GM23338 (cell line): ENCODE data around the gene ADAMTS8. TPM values are rescaled to one million over a fixed set of nuclear protein-coding genes. Genes with fewer than 3 reads are reported as not detected.

Experiments
- ATAC-seq: fragments of 200-7000 bp; cut with Tn5 transposase; 3 replicates; pipeline ENCODE4 v1.9.1; 2020
- DNase-seq: peaks from one replicate; pipeline ENCODE4 v3.0.0-alpha.2; 2015; ENCODE audit warnings: low spot score
- H2AFZ ChIP-seq: fragments of 200-600 bp; sonication (generic); 2 replicates; pipeline ENCODE4 v1.8.0; 2016; ENCODE audit warnings: antibody characterized with exemption, mild to moderate bottlenecking, moderate library complexity
- H3F3A ChIP-seq: fragments of 200-600 bp; sonication (generic); replicated peaks from 2 replicates; pipeline ENCODE4 v1.8.0; 2017; ENCODE audit warnings: antibody characterized with exemption, mixed run types, low read depth
- H3K27ac ChIP-seq: fragments of 200-600 bp; sonication (generic); 2 replicates; pipeline ENCODE4 v1.6.1; 2016; ENCODE audit warnings: low read depth
- H3K27me3 ChIP-seq: fragments of 200-600 bp; sonication (generic); 2 replicates; pipeline ENCODE4 v1.8.0; 2016; ENCODE audit warnings: mild to moderate bottlenecking, mixed run types, moderate library complexity; ENCODE audit not compliant: insufficient read depth
- H3K36me3 ChIP-seq: fragments of 200-600 bp; sonication (generic); 2 replicates; pipeline ENCODE4 v1.8.0; 2016; ENCODE audit warnings: mild to moderate bottlenecking; ENCODE audit not compliant: insufficient read depth
- H3K4me1 ChIP-seq: fragments of 200-600 bp; sonication (generic); 2 replicates; pipeline ENCODE4 v1.8.0; 2016; ENCODE audit warnings: mild to moderate bottlenecking, moderate library complexity; ENCODE audit not compliant: insufficient read depth
- H3K4me2 ChIP-seq: fragments of 200-600 bp; sonication (generic); 2 replicates; pipeline ENCODE4 v1.7.1; 2017; ENCODE audit warnings: mixed run types
- H3K4me3 ChIP-seq: fragments of 200-600 bp; sonication (generic); 2 replicates; pipeline ENCODE4 v1.6.1; 2016; ENCODE audit warnings: mixed run types
- H3K79me2 ChIP-seq: fragments of 200-600 bp; sonication (generic); replicated peaks from 2 replicates; pipeline ENCODE4 v1.8.0; 2017; ENCODE audit warnings: mild to moderate bottlenecking; ENCODE audit not compliant: insufficient read depth
- H3K9me2 ChIP-seq: fragments of 200-600 bp; sonication (generic); 2 replicates; pipeline ENCODE4 v1.8.0; 2017; ENCODE audit not compliant: insufficient read depth
- H4K20me1 ChIP-seq: fragments of 200-600 bp; sonication (generic); replicated peaks from 2 replicates; pipeline ENCODE4 v1.8.0; 2017; ENCODE audit warnings: mild to moderate bottlenecking; ENCODE audit not compliant: insufficient read depth
- H3K27ac Mint-ChIP-seq: 2 replicates; pipeline ENCODE4 v1.8.0; 2020; ENCODE audit warnings: inconsistent platforms, mild to moderate bottlenecking, moderate library complexity, mixed read lengths
- H3K27me3 Mint-ChIP-seq: 3 replicates; pipeline ENCODE4 v1.8.0; 2022; ENCODE audit warnings: low read depth, mild to moderate bottlenecking, moderate library complexity, mixed read lengths, inconsistent platforms; ENCODE audit not compliant: insufficient read depth, poor library complexity
- H3K36me3 Mint-ChIP-seq: 3 replicates; pipeline ENCODE4 v1.8.0; 2021; ENCODE audit warnings: low read depth, mild to moderate bottlenecking, inconsistent platforms, moderate library complexity, mixed read lengths
- H3K4me1 Mint-ChIP-seq: 3 replicates; pipeline ENCODE4 v1.8.0; 2020; ENCODE audit warnings: mild to moderate bottlenecking, inconsistent platforms, mixed read lengths
- H3K4me3 Mint-ChIP-seq: 3 replicates; pipeline ENCODE4 v1.8.0; 2021; ENCODE audit warnings: moderate library complexity, mild to moderate bottlenecking, inconsistent platforms, mixed read lengths
- H3K9me3 Mint-ChIP-seq: 3 replicates; pipeline ENCODE4 v1.8.0; 2020; ENCODE audit warnings: moderate library complexity, mild to moderate bottlenecking, inconsistent platforms, mixed read lengths
- CREB1 ChIP-seq: fragments of 250-450 bp; sonication (Bioruptor Pico); IDR thresholded peaks from 2 replicates; pipeline ENCODE4 v1.5.0; 2020; ENCODE audit warnings: low read depth, mild to moderate bottlenecking, moderate library complexity
- CTCF ChIP-seq, 2 experiments: fragments of 200-600 bp in 1 of 2; sonication (generic) in 1 of 2; conservative IDR thresholded peaks; 2 replicates each; pipeline versions ENCODE4 v1.5.1 to v1.6.1; 2016 to 2017; ENCODE audit warnings: antibody characterized with exemption in 2 of 2, low read depth in 2 of 2, mild to moderate bottlenecking in 2 of 2, moderate library complexity in 1 of 2
- ETS1 ChIP-seq: IDR thresholded peaks from 2 replicates; pipeline ENCODE4 v1.6.1; 2016; ENCODE audit warnings: antibody characterized with exemption
- EZH2 ChIP-seq: fragments of 200-600 bp; sonication (generic); IDR thresholded peaks from one replicate; pipeline ENCODE4 v1.8.0; 2017; ENCODE audit warnings: antibody characterized with exemption, mild to moderate bottlenecking, low read depth; ENCODE audit not compliant: unreplicated experiment
- EZH2phosphoT487 ChIP-seq: fragments of 200-600 bp; sonication (generic); IDR thresholded peaks from one replicate; pipeline ENCODE4 v1.8.1; 2018; ENCODE audit warnings: antibody characterized with exemption; ENCODE audit not compliant: unreplicated experiment
- JUNB ChIP-seq: IDR thresholded peaks from one replicate; pipeline ENCODE4 v1.6.1; 2016; ENCODE audit warnings: antibody characterized with exemption; ENCODE audit not compliant: unreplicated experiment
- NANOG ChIP-seq: IDR thresholded peaks from 2 replicates; pipeline ENCODE4 v1.6.1; 2016; ENCODE audit warnings: antibody characterized with exemption, borderline replicate concordance
- POLR2AphosphoS5 ChIP-seq: IDR thresholded peaks from 2 replicates; pipeline ENCODE4 v1.6.1; 2016; ENCODE audit warnings: antibody characterized with exemption, low read depth
- REST ChIP-seq: IDR thresholded peaks from one replicate; pipeline ENCODE4 v1.6.1; 2018; ENCODE audit warnings: antibody characterized with exemption; ENCODE audit not compliant: unreplicated experiment
- STAT1 ChIP-seq: IDR thresholded peaks from one replicate; pipeline ENCODE4 v1.6.1; 2016; ENCODE audit warnings: antibody characterized with exemption; ENCODE audit not compliant: unreplicated experiment
- ZNF114 ChIP-seq: fragments of 250-450 bp; sonication (Bioruptor Pico); IDR thresholded peaks from 2 replicates; pipeline ENCODE4 v1.5.0; 2020; ENCODE audit warnings: mild to moderate bottlenecking, moderate library complexity
- polyA plus RNA-seq: library from polyadenylated mRNA; unstranded; fragments of >200 nt; fragmentation: Nextera tagmentation; extraction: Ambion mirVana; gene quantifications from 2 replicates; pipeline ENCODE4 v1.2.1, GENCODE V29; 2016
- total RNA-seq: library from RNA; depleted of rRNA; stranded (reverse); fragments of >200 nt; shearing (Covaris generic); gene quantifications from 2 replicates; pipeline ENCODE4 v1.2.3, GENCODE V29; 2014
- TF ChIP-seq, protein P1 (sequence below): fragments of 250-450 bp; sonication (Bioruptor Pico); IDR thresholded peaks from 2 replicates; pipeline ENCODE4 v1.5.0; 2020; ENCODE audit warnings: mild to moderate bottlenecking, moderate library complexity

ADAMTS8 gene
- total and polyA plus RNA-seq, 2 experiments from 2014 or later, result 7.5 to 16.2 TPM

- Histone ChIP-seq H3K27ac (no peak overlapping the region), H3K4me3 (no peak overlapping the region), H3K36me3 (no peaks in the 10 kb centered on the region), H3F3A (no peaks in the 10 kb centered on the region), H3K79me2 (no peaks in the 10 kb centered on the region), H3K27me3 (no peaks in the 10 kb centered on the region), H4K20me1 (no peaks in the 10 kb centered on the region), H2AFZ (no peak overlapping the region), H3K4me1 (no peaks in the 10 kb centered on the region), H3K9me2 (no peaks in the 10 kb centered on the region; the same call in 1 of the 2 replicates), H3K4me2 (no peak overlapping the region)
- no peaks in the 10 kb centered on the region; the same call in 2 of the 3 replicates for H3K4me1 Mint-ChIP-seq
- TF ChIP-seq STAT1 (no peak), NANOG (no peak), CTCF (conservative IDR thresholded peaks at IDR 0.05; ENCODE audit: low read depth in 2 of 2) (no peak), ZNF114 (CRISPR knock-in tag) (no peak), POLR2AphosphoS5 (no peak), CREB1 (CRISPR knock-in tag) (no peak), JUNB (no peak), REST (no peak), EZH2 (no peak), EZH2phosphoT487 (no peak), ETS1 (no peak)
- TF ChIP-seq, protein P1, sequence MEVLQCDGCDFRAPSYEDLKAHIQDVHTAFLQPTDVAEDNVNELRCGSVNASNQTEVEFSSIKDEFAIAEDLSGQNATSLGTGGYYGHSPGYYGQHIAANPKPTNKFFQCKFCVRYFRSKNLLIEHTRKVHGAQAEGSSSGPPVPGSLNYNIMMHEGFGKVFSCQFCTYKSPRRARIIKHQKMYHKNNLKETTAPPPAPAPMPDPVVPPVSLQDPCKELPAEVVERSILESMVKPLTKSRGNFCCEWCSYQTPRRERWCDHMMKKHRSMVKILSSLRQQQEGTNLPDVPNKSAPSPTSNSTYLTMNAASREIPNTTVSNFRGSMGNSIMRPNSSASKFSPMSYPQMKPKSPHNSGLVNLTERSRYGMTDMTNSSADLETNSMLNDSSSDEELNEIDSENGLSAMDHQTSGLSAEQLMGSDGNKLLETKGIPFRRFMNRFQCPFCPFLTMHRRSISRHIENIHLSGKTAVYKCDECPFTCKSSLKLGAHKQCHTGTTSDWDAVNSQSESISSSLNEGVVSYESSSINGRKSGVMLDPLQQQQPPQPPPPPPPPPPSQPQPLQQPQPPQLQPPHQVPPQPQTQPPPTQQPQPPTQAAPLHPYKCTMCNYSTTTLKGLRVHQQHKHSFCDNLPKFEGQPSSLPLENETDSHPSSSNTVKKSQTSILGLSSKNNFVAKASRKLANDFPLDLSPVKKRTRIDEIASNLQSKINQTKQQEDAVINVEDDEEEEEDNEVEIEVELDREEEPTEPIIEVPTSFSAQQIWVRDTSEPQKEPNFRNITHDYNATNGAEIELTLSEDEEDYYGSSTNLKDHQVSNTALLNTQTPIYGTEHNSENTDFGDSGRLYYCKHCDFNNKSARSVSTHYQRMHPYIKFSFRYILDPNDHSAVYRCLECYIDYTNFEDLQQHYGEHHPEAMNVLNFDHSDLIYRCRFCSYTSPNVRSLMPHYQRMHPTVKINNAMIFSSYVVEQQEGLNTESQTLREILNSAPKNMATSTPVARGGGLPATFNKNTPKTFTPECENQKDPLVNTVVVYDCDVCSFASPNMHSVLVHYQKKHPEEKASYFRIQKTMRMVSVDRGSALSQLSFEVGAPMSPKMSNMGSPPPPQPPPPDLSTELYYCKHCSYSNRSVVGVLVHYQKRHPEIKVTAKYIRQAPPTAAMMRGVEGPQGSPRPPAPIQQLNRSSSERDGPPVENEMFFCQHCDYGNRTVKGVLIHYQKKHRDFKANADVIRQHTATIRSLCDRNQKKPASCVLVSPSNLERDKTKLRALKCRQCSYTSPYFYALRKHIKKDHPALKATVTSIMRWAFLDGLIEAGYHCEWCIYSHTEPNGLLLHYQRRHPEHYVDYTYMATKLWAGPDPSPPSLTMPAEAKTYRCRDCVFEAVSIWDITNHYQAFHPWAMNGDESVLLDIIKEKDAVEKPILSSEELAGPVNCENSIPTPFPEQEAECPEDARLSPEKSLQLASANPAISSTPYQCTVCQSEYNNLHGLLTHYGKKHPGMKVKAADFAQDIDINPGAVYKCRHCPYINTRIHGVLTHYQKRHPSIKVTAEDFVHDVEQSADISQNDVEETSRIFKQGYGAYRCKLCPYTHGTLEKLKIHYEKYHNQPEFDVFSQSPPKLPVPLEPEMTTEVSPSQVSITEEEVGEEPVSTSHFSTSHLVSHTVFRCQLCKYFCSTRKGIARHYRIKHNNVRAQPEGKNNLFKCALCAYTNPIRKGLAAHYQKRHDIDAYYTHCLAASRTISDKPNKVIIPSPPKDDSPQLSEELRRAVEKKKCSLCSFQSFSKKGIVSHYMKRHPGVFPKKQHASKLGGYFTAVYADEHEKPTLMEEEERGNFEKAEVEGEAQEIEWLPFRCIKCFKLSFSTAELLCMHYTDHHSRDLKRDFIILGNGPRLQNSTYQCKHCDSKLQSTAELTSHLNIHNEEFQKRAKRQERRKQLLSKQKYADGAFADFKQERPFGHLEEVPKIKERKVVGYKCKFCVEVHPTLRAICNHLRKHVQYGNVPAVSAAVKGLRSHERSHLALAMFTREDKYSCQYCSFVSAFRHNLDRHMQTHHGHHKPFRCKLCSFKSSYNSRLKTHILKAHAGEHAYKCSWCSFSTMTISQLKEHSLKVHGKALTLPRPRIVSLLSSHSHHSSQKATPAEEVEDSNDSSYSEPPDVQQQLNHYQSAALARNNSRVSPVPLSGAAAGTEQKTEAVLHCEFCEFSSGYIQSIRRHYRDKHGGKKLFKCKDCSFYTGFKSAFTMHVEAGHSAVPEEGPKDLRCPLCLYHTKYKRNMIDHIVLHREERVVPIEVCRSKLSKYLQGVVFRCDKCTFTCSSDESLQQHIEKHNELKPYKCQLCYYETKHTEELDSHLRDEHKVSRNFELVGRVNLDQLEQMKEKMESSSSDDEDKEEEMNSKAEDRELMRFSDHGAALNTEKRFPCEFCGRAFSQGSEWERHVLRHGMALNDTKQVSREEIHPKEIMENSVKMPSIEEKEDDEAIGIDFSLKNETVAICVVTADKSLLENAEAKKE (CRISPR knock-in tag), result no peak
- ATAC-seq (no peak), DNase-seq (no peak)
- peaks cover 3% of the 10 kb centered on the region for H3K27me3 Mint-ChIP-seq
- H3K27ac Mint-ChIP-seq, result no peak overlapping the region
- peaks cover 11% of the 10 kb centered on the region; the same call in 1 of the 3 replicates for H3K9me3 Mint-ChIP-seq
- H3K36me3 Mint-ChIP-seq, result no peaks in the 10 kb centered on the region
- no peak overlapping the region for H3K4me3 Mint-ChIP-seq
Observed at GRCh38 chr11:130439876-130440275, 11.5 kb upstream of the ADAMTS8 start.
